RWPE2 (cell line): Measurements from ENCODE around the gene AXDND1.

Experiments used
- ATAC-seq: fragments of 200-7000 bp; cut with Tn5 transposase; 3 replicates; pipeline ENCODE4 v1.9.1; 2021; ENCODE audit warnings: low read depth
- DNase-seq: peaks from one replicate; pipeline ENCODE4 v3.0.0-alpha.2; 2020; ENCODE audit warnings: low spot score
- H3K27ac ChIP-seq: fragments of 450-650 bp; 2 replicates; pipeline ENCODE4 v1.5.1; 2017; ENCODE audit warnings: mild to moderate bottlenecking; ENCODE audit not compliant: poor library complexity, severe bottlenecking
- H3K27me3 ChIP-seq: fragments of 250-450 bp; sonication (Bioruptor Pico); 2 replicates; pipeline ENCODE4 v1.5.1; 2021; ENCODE audit warnings: mild to moderate bottlenecking, moderate library complexity; ENCODE audit not compliant: insufficient read depth, poor library complexity, severe bottlenecking
- H3K36me3 ChIP-seq: fragments of 250-450 bp; sonication (Bioruptor Pico); 2 replicates; pipeline ENCODE4 v1.5.1; 2020; ENCODE audit warnings: low read depth, mild to moderate bottlenecking, moderate library complexity
- H3K4me1 ChIP-seq: fragments of 250-450 bp; sonication (Bioruptor Pico); 2 replicates; pipeline ENCODE4 v1.5.1; 2021; ENCODE audit warnings: mild to moderate bottlenecking, moderate library complexity; ENCODE audit not compliant: insufficient read depth, poor library complexity, severe bottlenecking
- H3K4me3 ChIP-seq: fragments of 250-450 bp; sonication (Bioruptor Pico); 2 replicates; pipeline ENCODE4 v1.5.1; 2021; ENCODE audit warnings: mild to moderate bottlenecking, moderate library complexity; ENCODE audit not compliant: severe bottlenecking
- H3K9me3 ChIP-seq: fragments of 250-450 bp; sonication (Bioruptor Pico); 2 replicates; pipeline ENCODE4 v1.5.1; 2021; ENCODE audit warnings: mild to moderate bottlenecking, moderate library complexity; ENCODE audit not compliant: severe bottlenecking
- CTCF ChIP-seq: fragments of 450-650 bp; IDR thresholded peaks from one replicate; pipeline ENCODE4 v1.5.1; 2017; ENCODE audit warnings: mild to moderate bottlenecking, moderate library complexity; ENCODE audit not compliant: poor library complexity, severe bottlenecking

AXDND1 gene

GRCh38 chr1:179474713-179475112, 108.9 kb downstream of the AXDND1 start:
- Histone ChIP-seq H3K9me3 (peaks cover 7% of the 10 kb centered on the region), H3K27me3 (no peaks in the 10 kb centered on the region), H3K36me3 (no peaks in the 10 kb centered on the region), H3K4me3 (no peak overlapping the region), H3K27ac (no peak overlapping the region), H3K4me1 (no peaks in the 10 kb centered on the region)
- no peak for ATAC-seq
- no peak for DNase-seq
- no peak for TF ChIP-seq CTCF

- Histone ChIP-seq H3K27ac (no peak overlapping the region), H3K36me3 (no peaks in the 10 kb centered on the region), H3K27me3 (no peaks in the 10 kb centered on the region), H3K4me3 (no peak overlapping the region), H3K9me3 (peaks cover 7% of the 10 kb centered on the region), H3K4me1 (no peaks in the 10 kb centered on the region)
- DNase-seq, result no peak
- TF ChIP-seq CTCF, result no peak
- no peak for ATAC-seq
These were observed 110.7 kb downstream of the AXDND1 start for GRCh38 chr1:179476484-179476883.

- no peak overlapping the region for H3K27ac ChIP-seq
- no peaks in the 10 kb centered on the region for H3K27me3 ChIP-seq
- TF ChIP-seq CTCF, result no peak
- no peak overlapping the region for H3K4me3 ChIP-seq
- no peak for ATAC-seq
- H3K36me3 ChIP-seq, result no peaks in the 10 kb centered on the region
- DNase-seq, result no peak
- peaks cover 7% of the 10 kb centered on the region for H3K9me3 ChIP-seq
- no peaks in the 10 kb centered on the region for H3K4me1 ChIP-seq
These were observed 112.6 kb downstream of the AXDND1 start for GRCh38 chr1:179478370-179478769.

- peaks cover 5% of the 10 kb centered on the region for H3K27me3 ChIP-seq
- ATAC-seq, result no peak
- no peak overlapping the region for H3K27ac ChIP-seq
- H3K36me3 ChIP-seq, result no peaks in the 10 kb centered on the region
- TF ChIP-seq CTCF, result no peak
- H3K4me1 ChIP-seq, result no peaks in the 10 kb centered on the region
- H3K4me3 ChIP-seq, result no peak overlapping the region
- H3K9me3 ChIP-seq, result no peaks in the 10 kb centered on the region
- no peak for DNase-seq
These were observed 124.8 kb downstream of the AXDND1 start for GRCh38 chr1:179490611-179491010.

- DNase-seq, result no peak
- Histone ChIP-seq H3K4me1 (no peaks in the 10 kb centered on the region), H3K4me3 (no peak overlapping the region), H3K36me3 (no peaks in the 10 kb centered on the region), H3K27me3 (peaks cover 14% of the 10 kb centered on the region), H3K27ac (no peak overlapping the region), H3K9me3 (no peaks in the 10 kb centered on the region)
- no peak for TF ChIP-seq CTCF
- no peak for ATAC-seq
These were observed 127.6 kb downstream of the AXDND1 start for GRCh38 chr1:179493323-179493722.
